ENCODE measurements around the gene BARHL1.

BARHL1 gene

GRCh38 chr9:132579427-132579798 is 3.0 kb upstream of the BARHL1 start:
- Histone ChIP-seq H3K9me2 (replicated peaks; ENCODE audit: insufficient read depth, low read length) (no peaks in the 10 kb centered on the region), H4K20me1 (ENCODE audit: low read depth, low read length) (no peaks in the 10 kb centered on the region), H3K27ac (ENCODE audit: low read depth, low read length) (no peak overlapping the region), H3K4me3 (ENCODE audit: insufficient read depth, low read length, poor library complexity, severe bottlenecking) (no peak overlapping the region), H2AFZ (ENCODE audit: low read depth, low read length, severe bottlenecking) (no peak overlapping the region), H3K9me3 (ENCODE audit: insufficient read depth, low read length) (no peaks in the 10 kb centered on the region), H3K79me2 (ENCODE audit: insufficient read depth, low read length) (no peaks in the 10 kb centered on the region), H3K27me3 (ENCODE audit: low read length) (no peaks in the 10 kb centered on the region), H3F3A (ENCODE audit: insufficient read depth) (no peaks in the 10 kb centered on the region), H3K9ac (ENCODE audit: low read length) (no peak overlapping the region), H3K4me2 (ENCODE audit: low read depth, low read length, poor library complexity, severe bottlenecking) (no peak overlapping the region), H3K36me3 (ENCODE audit: low read length) (no peaks in the 10 kb centered on the region)
- TF ChIP-seq EZH2phosphoT487 (conservative IDR thresholded peaks at IDR 0.05; ENCODE audit: low read length), result no peak
- TF ChIP-seq, protein P1, sequence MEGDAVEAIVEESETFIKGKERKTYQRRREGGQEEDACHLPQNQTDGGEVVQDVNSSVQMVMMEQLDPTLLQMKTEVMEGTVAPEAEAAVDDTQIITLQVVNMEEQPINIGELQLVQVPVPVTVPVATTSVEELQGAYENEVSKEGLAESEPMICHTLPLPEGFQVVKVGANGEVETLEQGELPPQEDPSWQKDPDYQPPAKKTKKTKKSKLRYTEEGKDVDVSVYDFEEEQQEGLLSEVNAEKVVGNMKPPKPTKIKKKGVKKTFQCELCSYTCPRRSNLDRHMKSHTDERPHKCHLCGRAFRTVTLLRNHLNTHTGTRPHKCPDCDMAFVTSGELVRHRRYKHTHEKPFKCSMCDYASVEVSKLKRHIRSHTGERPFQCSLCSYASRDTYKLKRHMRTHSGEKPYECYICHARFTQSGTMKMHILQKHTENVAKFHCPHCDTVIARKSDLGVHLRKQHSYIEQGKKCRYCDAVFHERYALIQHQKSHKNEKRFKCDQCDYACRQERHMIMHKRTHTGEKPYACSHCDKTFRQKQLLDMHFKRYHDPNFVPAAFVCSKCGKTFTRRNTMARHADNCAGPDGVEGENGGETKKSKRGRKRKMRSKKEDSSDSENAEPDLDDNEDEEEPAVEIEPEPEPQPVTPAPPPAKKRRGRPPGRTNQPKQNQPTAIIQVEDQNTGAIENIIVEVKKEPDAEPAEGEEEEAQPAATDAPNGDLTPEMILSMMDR (IDR thresholded peaks at IDR 0.05; ENCODE audit: insufficient read depth, low read length, poor library complexity, severe bottlenecking), result no peak

DNA sequence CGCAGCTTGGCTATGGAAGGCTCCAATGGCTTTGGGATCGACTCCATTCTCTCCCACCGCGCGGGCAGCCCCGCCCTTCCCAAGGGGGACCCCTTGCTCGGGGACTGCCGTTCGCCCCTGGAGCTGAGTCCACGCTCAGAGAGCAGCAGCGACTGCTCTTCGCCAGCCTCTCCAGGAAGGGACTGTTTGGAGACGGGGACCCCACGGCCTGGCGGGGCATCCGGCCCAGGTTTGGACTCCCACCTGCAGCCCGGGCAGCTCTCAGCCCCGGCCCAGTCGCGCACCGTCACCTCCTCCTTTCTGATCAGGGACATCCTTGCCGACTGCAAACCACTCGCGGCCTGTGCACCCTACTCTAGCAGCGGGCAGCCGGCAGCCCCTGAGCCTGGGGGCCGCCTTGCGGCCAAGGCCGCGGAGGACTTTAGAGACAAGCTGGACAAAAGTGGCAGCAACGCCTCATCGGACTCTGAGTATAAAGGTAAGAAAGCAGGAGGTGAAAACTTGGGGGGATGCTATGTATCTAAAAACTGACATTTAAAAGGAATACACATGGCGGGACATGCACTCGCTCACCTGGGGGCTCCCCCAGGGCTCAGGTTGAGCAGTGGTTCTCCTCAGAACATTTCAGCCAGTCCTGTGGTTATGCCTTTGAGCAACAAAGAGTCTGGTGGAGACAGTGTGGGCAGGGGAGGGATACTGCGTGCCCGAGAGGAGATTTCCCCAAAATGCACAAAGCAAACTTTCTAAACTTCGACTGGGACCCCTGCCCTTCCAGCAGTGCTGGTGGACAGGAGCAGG is 579 bp downstream of the BARHL1 start:
- H3K9me3 ChIP-seq (ENCODE audit: insufficient read depth, low read length), result no peaks in the 10 kb centered on the region
- TF ChIP-seq, protein P1 (IDR thresholded peaks at IDR 0.05; ENCODE audit: insufficient read depth, low read length, poor library complexity, severe bottlenecking), result no peak
- TF ChIP-seq EZH2phosphoT487 (conservative IDR thresholded peaks at IDR 0.05; ENCODE audit: low read length), result no peak
- H3F3A ChIP-seq (ENCODE audit: insufficient read depth), result no peaks in the 10 kb centered on the region
- no peak overlapping the region for H2AFZ ChIP-seq (ENCODE audit: low read depth, low read length, severe bottlenecking)
- H3K9me2 ChIP-seq (replicated peaks; ENCODE audit: insufficient read depth, low read length), result no peaks in the 10 kb centered on the region
- no peak overlapping the region for H3K27ac ChIP-seq (ENCODE audit: low read depth, low read length)
- no peak overlapping the region for H3K9ac ChIP-seq (ENCODE audit: low read length)
- no peak overlapping the region for H3K4me3 ChIP-seq (ENCODE audit: insufficient read depth, low read length, poor library complexity, severe bottlenecking)
- H3K36me3 ChIP-seq (ENCODE audit: low read length), result no peaks in the 10 kb centered on the region
- H3K79me2 ChIP-seq (ENCODE audit: insufficient read depth, low read length), result no peaks in the 10 kb centered on the region
- no peak overlapping the region for H3K4me2 ChIP-seq (ENCODE audit: low read depth, low read length, poor library complexity, severe bottlenecking)
- no peaks in the 10 kb centered on the region for H3K27me3 ChIP-seq (ENCODE audit: low read length)
- H4K20me1 ChIP-seq (ENCODE audit: low read depth, low read length), result no peaks in the 10 kb centered on the region

- no peak overlapping the region for H3K27ac ChIP-seq (ENCODE audit: low read depth, low read length)
- H3K4me3 ChIP-seq (ENCODE audit: insufficient read depth, low read length, poor library complexity, severe bottlenecking), result no peak overlapping the region
- no peaks in the 10 kb centered on the region for H3F3A ChIP-seq (ENCODE audit: insufficient read depth)
- H4K20me1 ChIP-seq (ENCODE audit: low read depth, low read length), result no peaks in the 10 kb centered on the region
- no peak overlapping the region for H2AFZ ChIP-seq (ENCODE audit: low read depth, low read length, severe bottlenecking)
- H3K9me3 ChIP-seq (ENCODE audit: insufficient read depth, low read length), result no peaks in the 10 kb centered on the region
- no peaks in the 10 kb centered on the region for H3K79me2 ChIP-seq (ENCODE audit: insufficient read depth, low read length)
- H3K36me3 ChIP-seq (ENCODE audit: low read length), result no peaks in the 10 kb centered on the region
- no peak overlapping the region for H3K4me2 ChIP-seq (ENCODE audit: low read depth, low read length, poor library complexity, severe bottlenecking)
- no peak for TF ChIP-seq EZH2phosphoT487 (conservative IDR thresholded peaks at IDR 0.05; ENCODE audit: low read length)
- TF ChIP-seq, protein P1 (IDR thresholded peaks at IDR 0.05; ENCODE audit: insufficient read depth, low read length, poor library complexity, severe bottlenecking), result no peak
- H3K9me2 ChIP-seq (replicated peaks; ENCODE audit: insufficient read depth, low read length), result no peaks in the 10 kb centered on the region
- H3K27me3 ChIP-seq (ENCODE audit: low read length), result no peaks in the 10 kb centered on the region
- H3K9ac ChIP-seq (ENCODE audit: low read length), result no peak overlapping the region
These were observed 1.3 kb downstream of the BARHL1 start for GRCh38 chr9:132583584-132584304.

All from SU-DHL-6 (cell line).